Caco-2 (cell line): Measurements from ENCODE around the gene SLC39A7. TPM values are rescaled to one million over a fixed set of nuclear protein-coding genes. Genes with fewer than 3 reads are reported as not detected.

ENCODE experiments used
- BruUV-seq: library from RNA; stranded (reverse); fragments of 400-500 nt; replicated peaks from 2 replicates; lab custom pipeline; 2021; lab: Mats Ljungman, UMichigan
- CTCF ChIA-PET: fragments of 300-600 bp; sonication (Branson Sonifier 250); formaldehyde crosslinking; loops from one replicate; lab custom pipeline; 2022; ENCODE audit warnings: antibody characterized with exemption; lab: Charles Lee
- POLR2A ChIA-PET: fragments of 300-600 bp; sonication (Branson Sonifier 250); formaldehyde crosslinking; loops from one replicate; lab custom pipeline; 2022; ENCODE audit warnings: antibody characterized with exemption; lab: Charles Lee
- DNase-seq, 2 experiments: peaks; one replicate each; pipeline versions ENCODE4 v3.0.0 to v3.0.0-alpha.2; 2020 to 2022
- H3K27me3 ChIP-seq: replicated peaks from 2 replicates; pipeline ENCODE4 v1.6.0; 2011; ENCODE audit warnings: low read length; ENCODE audit not compliant: control insufficient read depth, insufficient read depth
- H3K36me3 ChIP-seq: 2 replicates; pipeline ENCODE4 v1.5.1; 2011; ENCODE audit warnings: low read length; ENCODE audit not compliant: control insufficient read depth, insufficient read depth
- H3K4me1 ChIP-seq: fragments of 250-450 bp; sonication (Bioruptor Pico); 2 replicates; pipeline ENCODE4 v1.5.1; 2020; ENCODE audit warnings: mild to moderate bottlenecking
- H3K4me3 ChIP-seq: 2 replicates; pipeline ENCODE4 v1.5.1; 2011; ENCODE audit warnings: low read depth, mild to moderate bottlenecking, control low read depth, low read length
- H3K9me3 ChIP-seq: fragments of 250-450 bp; sonication (Bioruptor Pico); 2 replicates; pipeline ENCODE4 v1.5.1; 2020; ENCODE audit warnings: mild to moderate bottlenecking, moderate library complexity
- H3K27ac Mint-ChIP-seq: one replicate; pipeline ENCODE4 v1.8.0; 2022; ENCODE audit warnings: mixed read lengths; ENCODE audit not compliant: unreplicated experiment
- H3K27me3 Mint-ChIP-seq: one replicate; pipeline ENCODE4 v1.8.0; 2022; ENCODE audit warnings: mixed read lengths; ENCODE audit not compliant: insufficient read depth, unreplicated experiment
- H3K36me3 Mint-ChIP-seq: one replicate; pipeline ENCODE4 v1.8.0; 2022; ENCODE audit warnings: mild to moderate bottlenecking, mixed read lengths; ENCODE audit not compliant: insufficient read depth, unreplicated experiment
- H3K4me1 Mint-ChIP-seq: one replicate; pipeline ENCODE4 v1.8.0; 2022; ENCODE audit warnings: low read depth, mixed read lengths; ENCODE audit not compliant: unreplicated experiment
- H3K4me3 Mint-ChIP-seq: one replicate; pipeline ENCODE4 v1.8.0; 2022; ENCODE audit warnings: mild to moderate bottlenecking, moderate library complexity, mixed read lengths; ENCODE audit not compliant: unreplicated experiment
- H3K9me3 Mint-ChIP-seq: one replicate; pipeline ENCODE4 v1.8.0; 2022; ENCODE audit warnings: mixed read lengths; ENCODE audit not compliant: unreplicated experiment
- CTCF ChIP-seq, 2 experiments: fragments of 200-600 bp in 1 of 2; IDR thresholded peaks; 1 replicate in 1 of 2; 2 replicates in 1 of 2; pipeline versions ENCODE4 v1.5.1 to v1.8.0; 2011 to 2022; ENCODE audit warnings: antibody characterized with exemption in 1 of 2, control low read depth in 1 of 2, inconsistent platforms in 1 of 2, low read depth in 1 of 2, low read length in 1 of 2, mild to moderate bottlenecking in 1 of 2, moderate library complexity in 1 of 2; ENCODE audit not compliant: insufficient read depth in 1 of 2, severe bottlenecking in 1 of 2, unreplicated experiment in 1 of 2
- intact Hi-C: fragments of 100-400 bp; cut with micrococcal nuclease; formaldehyde crosslinking; loops from one replicate; pipeline ENCODE4 v1.10.0; 2022; ENCODE audit not compliant: unreplicated experiment
- total RNA-seq: library from RNA; stranded (reverse); gene quantifications from 2 replicates; pipeline ENCODE4 v1.2.3, GENCODE V29; 2022

Gene SLC39A7
- total RNA-seq, 1 experiment from 2014 or later, result 140 TPM

GRCh38 chr6:33209856-33210255, 9.2 kb downstream of the SLC39A7 start:
- BruUV-seq, result no TSS peak
- Mint-ChIP-seq H3K9me3 (no peaks in the 10 kb centered on the region), H3K36me3 (peaks cover 52% of the 10 kb centered on the region), H3K27me3 (peaks cover 12% of the 10 kb centered on the region), H3K4me3 (peak overlapping the region; percentile 98), H3K27ac (no peak overlapping the region), H3K4me1 (peaks cover 38% of the 10 kb centered on the region)
- POLR2A ChIA-PET, result interaction anchor here (1.9 kb wide), 1 partner anchor 40 kb away, joined by 7 read pairs; no protein-coding TSS in a partner anchor
- intact Hi-C loops, result no loop called here
- no peak overlapping the region for H3K4me3 ChIP-seq
- H3K27me3 ChIP-seq, result no peaks in the 10 kb centered on the region
- no peak for DNase-seq
- CTCF ChIA-PET, result interaction anchor here (2.0 kb wide), 1 partner anchor 39 kb away, joined by 15 read pairs; no protein-coding TSS in a partner anchor
- H3K9me3 ChIP-seq, result no peaks in the 10 kb centered on the region
- no peak for TF ChIP-seq CTCF (IDR thresholded peaks at IDR 0.05; ENCODE audit: insufficient read depth in 1 of 2, low read depth in 1 of 2, low read length in 1 of 2, severe bottlenecking in 1 of 2, unreplicated experiment in 1 of 2)
- peaks cover 4% of the 10 kb centered on the region; the same call in 1 of the 2 replicates for H3K36me3 ChIP-seq
- H3K4me1 ChIP-seq, result peaks cover 14% of the 10 kb centered on the region

GRCh38 chr6:33211136-33211535, 10.5 kb downstream of the SLC39A7 start:
- H3K9me3 ChIP-seq, result no peaks in the 10 kb centered on the region
- no peaks in the 10 kb centered on the region for H3K27me3 ChIP-seq
- peaks cover 4% of the 10 kb centered on the region; the same call in 1 of the 2 replicates for H3K36me3 ChIP-seq
- peaks cover 12% of the 10 kb centered on the region for H3K27me3 Mint-ChIP-seq
- H3K27ac Mint-ChIP-seq, result no peak overlapping the region
- H3K4me3 Mint-ChIP-seq, result no peak overlapping the region
- no peaks in the 10 kb centered on the region for H3K9me3 Mint-ChIP-seq
- peaks cover 25% of the 10 kb centered on the region for H3K4me1 Mint-ChIP-seq
- intact Hi-C loops, result no loop called here
- CTCF ChIA-PET, result interaction anchor here (0.7 kb wide), 1 partner anchor 39 kb away, joined by 4 read pairs; no protein-coding TSS in a partner anchor
- no peak for DNase-seq
- POLR2A ChIA-PET, result no interaction called here
- H3K4me3 ChIP-seq, result no peak overlapping the region
- no peak for TF ChIP-seq CTCF (IDR thresholded peaks at IDR 0.05; ENCODE audit: insufficient read depth in 1 of 2, low read depth in 1 of 2, low read length in 1 of 2, severe bottlenecking in 1 of 2, unreplicated experiment in 1 of 2)
- H3K4me1 ChIP-seq, result 0 out of 2 replicates have a peak, but pooled peaks cover 4% of the 10 kb centered on the region
- H3K36me3 Mint-ChIP-seq, result peaks cover 39% of the 10 kb centered on the region
- BruUV-seq, result no TSS peak

- H3K9me3 ChIP-seq, result no peaks in the 10 kb centered on the region
- BruUV-seq, result no TSS peak
- CTCF ChIA-PET, result no interaction called here
Observed at GRCh38 chr6:33211666-33212422, 11.2 kb downstream of the SLC39A7 start.

More at GRCh38 chr6:33211666-33212422, 11.2 kb downstream of the SLC39A7 start:
- intact Hi-C loops, result no loop called here
- no peak overlapping the region for H3K4me3 Mint-ChIP-seq
- no peak for TF ChIP-seq CTCF (IDR thresholded peaks at IDR 0.05; ENCODE audit: insufficient read depth in 1 of 2, low read depth in 1 of 2, low read length in 1 of 2, severe bottlenecking in 1 of 2, unreplicated experiment in 1 of 2)
- peaks cover 21% of the 10 kb centered on the region for H3K4me1 Mint-ChIP-seq
- H3K9me3 Mint-ChIP-seq, result no peaks in the 10 kb centered on the region
- POLR2A ChIA-PET, result interaction anchor here (0.6 kb wide), 1 partner anchor 12 kb away, joined by 7 read pairs; no protein-coding TSS in a partner anchor
- H3K36me3 ChIP-seq, result peaks cover 4% of the 10 kb centered on the region; the same call in 1 of the 2 replicates
- DNase-seq, result no peak
- H3K36me3 Mint-ChIP-seq, result peaks cover 36% of the 10 kb centered on the region
- no peak overlapping the region for H3K27ac Mint-ChIP-seq
- no peaks in the 10 kb centered on the region for H3K27me3 ChIP-seq
- no peak overlapping the region for H3K4me3 ChIP-seq
- H3K27me3 Mint-ChIP-seq, result peaks cover 12% of the 10 kb centered on the region
- 0 out of 2 replicates have a peak, but pooled peaks cover 4% of the 10 kb centered on the region for H3K4me1 ChIP-seq
